HK-2 (cell line): Measurements from ENCODE around the gene SLC22A1.
"Not testable (repeated sequence)": the region's sequence is repeated elsewhere in the genome, so short reads cannot be mapped to it uniquely, and the experiment has no call there.

Source experiments
- DNase-seq: peaks from one replicate; pipeline ENCODE4 v3.0.0-alpha.2; 2018; ENCODE audit not compliant: unreplicated experiment

Gene SLC22A1

GRCh38 chr6:160093946-160094345 is 27.7 kb upstream of the SLC22A1 start:
- no peak for DNase-seq

GRCh38 chr6:160095146-160095845 is 26.3 kb upstream of the SLC22A1 start:
- no peak for DNase-seq

GRCh38 chr6:160101277-160102205 is 20.1 kb upstream of the SLC22A1 start:
- no peak for DNase-seq

- DNase-seq: no peak
Observed at GRCh38 chr6:160102399-160102798, 19.2 kb upstream of the SLC22A1 start.

GRCh38 chr6:160102956-160103824 is 18.4 kb upstream of the SLC22A1 start:
- DNase-seq: peak; percentile 14

GRCh38 chr6:160103825-160104100 is 17.9 kb upstream of the SLC22A1 start:
- DNase-seq: no peak

- DNase-seq: no peak
Observed at GRCh38 chr6:160104821-160105517, 16.6 kb upstream of the SLC22A1 start.

- no peak for DNase-seq
Observed at GRCh38 chr6:160106010-160106409, 15.6 kb upstream of the SLC22A1 start.

- DNase-seq: no peak
Observed at GRCh38 chr6:160106701-160107100, 14.9 kb upstream of the SLC22A1 start.

- no peak for DNase-seq
Observed at GRCh38 chr6:160108077-160108476, 13.5 kb upstream of the SLC22A1 start.

GRCh38 chr6:160110586-160111123 is 11.0 kb upstream of the SLC22A1 start:
- DNase-seq: no peak

GRCh38 chr6:160111806-160112205 is 9.8 kb upstream of the SLC22A1 start:
- no peak for DNase-seq

- DNase-seq: no peak
Observed at GRCh38 chr6:160112628-160113299, 8.9 kb upstream of the SLC22A1 start.

- not testable (repeated sequence) for DNase-seq
Observed at GRCh38 chr6:160114536-160114935, 7.1 kb upstream of the SLC22A1 start.

GRCh38 chr6:160115421-160115820 is 6.2 kb upstream of the SLC22A1 start:
- DNase-seq: no peak

- no peak for DNase-seq
Observed at GRCh38 chr6:160116411-160116810, 5.2 kb upstream of the SLC22A1 start.

GRCh38 chr6:160117137-160117536 is 4.5 kb upstream of the SLC22A1 start:
- no peak for DNase-seq

GRCh38 chr6:160118620-160119229 is 2.9 kb upstream of the SLC22A1 start:
- DNase-seq: no peak

- DNase-seq: no peak
Observed at GRCh38 chr6:160120087-160120486, 1.5 kb upstream of the SLC22A1 start.

GRCh38 chr6:160121981-160122380 is 366 bp downstream of the SLC22A1 start:
- DNase-seq: no peak
